Mammary epithelial cell (primary cell): ENCODE results near the gene MAP3K7.

Experiments used
- EZH2 ChIP-seq: IDR thresholded peaks from 2 replicates; pipeline ENCODE4 v1.6.1; 2012; ENCODE audit warnings: low read length, inconsistent platforms, borderline replicate concordance
- TF ChIP-seq, protein P1 (sequence below), 2 donors: IDR thresholded peaks in 1 of 2; conservative IDR thresholded peaks in 1 of 2; 2 replicates each; pipeline ENCODE4 v1.5.1; 2011 to 2012; ENCODE audit warnings: inconsistent platforms in 2 of 2, low read length in 2 of 2, mild to moderate bottlenecking in 2 of 2, control low read depth in 1 of 2, low read depth in 1 of 2; ENCODE audit not compliant: insufficient read depth in 1 of 2; ENCODE audit errors: extremely low read depth in 1 of 2

DNA sequence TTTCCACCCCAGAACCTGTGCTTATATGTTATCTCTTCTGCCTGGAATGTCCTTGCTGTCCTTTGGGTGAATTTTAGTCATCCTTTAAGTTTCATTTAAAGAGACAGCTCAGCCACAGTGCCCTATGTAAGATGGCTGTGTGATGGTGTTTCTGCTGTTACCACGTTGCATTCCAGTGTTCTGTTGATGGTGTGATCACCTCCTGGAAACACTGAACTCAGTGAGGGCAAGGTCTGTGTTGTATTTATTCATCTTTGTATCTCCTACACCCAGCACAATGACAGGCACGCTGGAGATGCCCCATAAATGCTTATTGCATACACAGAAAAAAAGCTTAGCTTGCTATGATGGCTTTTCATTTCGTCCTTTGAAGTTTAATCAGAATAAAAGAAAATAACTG, 102.5 kb downstream of the MAP3K7 start:
- TF ChIP-seq, protein P1, sequence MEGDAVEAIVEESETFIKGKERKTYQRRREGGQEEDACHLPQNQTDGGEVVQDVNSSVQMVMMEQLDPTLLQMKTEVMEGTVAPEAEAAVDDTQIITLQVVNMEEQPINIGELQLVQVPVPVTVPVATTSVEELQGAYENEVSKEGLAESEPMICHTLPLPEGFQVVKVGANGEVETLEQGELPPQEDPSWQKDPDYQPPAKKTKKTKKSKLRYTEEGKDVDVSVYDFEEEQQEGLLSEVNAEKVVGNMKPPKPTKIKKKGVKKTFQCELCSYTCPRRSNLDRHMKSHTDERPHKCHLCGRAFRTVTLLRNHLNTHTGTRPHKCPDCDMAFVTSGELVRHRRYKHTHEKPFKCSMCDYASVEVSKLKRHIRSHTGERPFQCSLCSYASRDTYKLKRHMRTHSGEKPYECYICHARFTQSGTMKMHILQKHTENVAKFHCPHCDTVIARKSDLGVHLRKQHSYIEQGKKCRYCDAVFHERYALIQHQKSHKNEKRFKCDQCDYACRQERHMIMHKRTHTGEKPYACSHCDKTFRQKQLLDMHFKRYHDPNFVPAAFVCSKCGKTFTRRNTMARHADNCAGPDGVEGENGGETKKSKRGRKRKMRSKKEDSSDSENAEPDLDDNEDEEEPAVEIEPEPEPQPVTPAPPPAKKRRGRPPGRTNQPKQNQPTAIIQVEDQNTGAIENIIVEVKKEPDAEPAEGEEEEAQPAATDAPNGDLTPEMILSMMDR (conservative IDR thresholded peaks at IDR 0.05 in 1 of 2, IDR thresholded peaks at IDR 0.05 in 1 of 2; ENCODE audit: extremely low read depth in 1 of 2, insufficient read depth in 1 of 2, low read depth in 1 of 2, low read length in 2 of 2), result no peak
- no peak for TF ChIP-seq EZH2
